GM21825 (cell line): ENCODE measurements around the gene HELQ.
"Not testable (repeated sequence)": the region's sequence is repeated elsewhere in the genome, so short reads cannot be mapped to it uniquely, and the experiment has no call there.

Source experiments
- ATAC-seq: cut with Tn5 transposase; IDR thresholded peaks from one replicate; pipeline ENCODE4 v1.9.1; 2021; ENCODE audit warnings: mild to moderate bottlenecking, moderate library complexity; ENCODE audit not compliant: unreplicated experiment

Gene HELQ

GRCh38 chr4:83455281-83456183, at the start of gene HELQ, which contains the start of gene MRPS18C:
HELQ (minus strand) TSS chr4:83455823; CDS start chr4:83455693, 130 bp downstream.
MRPS18C (plus strand) TSS chr4:83456058; CDS start chr4:83456078, 20 bp downstream.
- peak; percentile 91 for ATAC-seq

GRCh38 chr4:83504996-83505395, 49.4 kb upstream of the HELQ start:
- ATAC-seq = no peak

GRCh38 chr4:83504503-83504902, 48.9 kb upstream of the HELQ start:
- ATAC-seq = no peak

DNA sequence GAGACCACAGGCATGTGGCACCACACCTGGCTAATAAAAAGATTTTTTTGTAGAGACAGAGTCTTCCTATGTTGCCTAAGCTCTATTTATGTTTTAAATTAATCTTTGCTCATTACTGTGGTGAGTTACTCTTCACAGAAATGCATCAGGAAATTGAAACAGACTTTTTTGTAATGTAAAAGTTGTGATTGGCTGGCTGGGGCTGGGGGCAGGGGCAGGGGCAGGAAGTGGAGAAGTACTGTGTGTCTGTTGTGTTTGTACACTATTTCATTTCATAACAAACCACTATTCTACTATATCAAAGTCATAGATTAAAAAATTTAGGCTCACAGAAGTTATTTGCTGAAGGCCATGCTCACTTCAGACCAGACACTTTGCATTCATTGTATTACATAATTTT, 48.4 kb upstream of the HELQ start:
- no peak for ATAC-seq

- ATAC-seq = not testable (repeated sequence)
Measured at GRCh38 chr4:83501671-83502070, 46.0 kb upstream of the HELQ start.

DNA sequence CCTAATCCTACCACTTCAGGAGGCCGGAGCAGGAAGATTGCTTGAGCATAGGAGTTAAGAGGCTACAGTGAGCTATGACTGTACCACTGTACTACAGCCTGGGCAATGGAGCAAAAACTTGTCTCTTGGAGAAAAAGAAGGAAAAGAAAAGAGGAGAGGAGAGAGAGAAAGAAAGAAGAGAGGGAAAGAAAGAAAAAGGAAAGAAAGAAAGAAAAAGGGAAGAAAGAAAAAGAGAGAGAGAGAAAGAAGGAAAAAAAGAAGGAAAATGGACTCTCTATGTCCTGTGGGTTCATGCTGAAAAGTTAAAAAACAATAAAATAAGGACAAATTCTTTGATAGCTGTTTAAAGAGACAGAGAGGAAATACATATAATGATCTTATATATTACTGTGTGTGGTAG, 42.6 kb upstream of the HELQ start:
- no peak for ATAC-seq

GRCh38 chr4:83496085-83496917, 40.7 kb upstream of the HELQ start:
- not testable (repeated sequence) for ATAC-seq

GRCh38 chr4:83490876-83491450, 35.3 kb upstream of the HELQ start:
- ATAC-seq = peak; percentile 69

DNA sequence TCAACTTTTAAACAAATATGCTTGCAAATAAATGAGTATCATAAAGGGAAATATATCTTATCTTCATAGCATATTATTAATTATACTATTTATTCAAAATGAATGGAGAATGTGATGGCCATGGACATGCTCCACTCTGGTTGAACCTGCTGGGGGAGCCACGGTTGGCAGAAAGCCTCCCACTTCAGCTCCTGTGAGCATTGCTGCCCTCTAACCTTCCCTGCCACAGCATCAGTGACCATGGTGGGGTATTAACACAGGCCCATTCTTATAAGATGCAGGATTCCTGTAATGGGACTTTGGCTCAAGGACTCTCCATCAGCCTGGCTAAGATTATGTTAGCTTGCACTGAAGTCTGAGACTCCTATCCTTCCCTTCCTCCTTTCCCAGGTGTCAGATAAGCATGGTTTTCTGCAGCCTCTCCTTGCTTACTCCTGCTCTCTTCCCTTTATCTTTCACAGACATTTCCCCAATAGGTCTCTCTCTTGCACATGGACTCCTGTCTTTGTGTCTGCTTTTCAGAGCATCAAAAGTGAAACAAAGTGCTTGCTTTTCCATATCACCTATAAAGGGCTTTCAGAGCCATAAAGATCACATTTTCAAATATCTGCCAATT, 34.2 kb upstream of the HELQ start:
- no peak for ATAC-seq

- ATAC-seq = no peak
Measured at GRCh38 chr4:83486457-83487129, 31.0 kb upstream of the HELQ start.

DNA sequence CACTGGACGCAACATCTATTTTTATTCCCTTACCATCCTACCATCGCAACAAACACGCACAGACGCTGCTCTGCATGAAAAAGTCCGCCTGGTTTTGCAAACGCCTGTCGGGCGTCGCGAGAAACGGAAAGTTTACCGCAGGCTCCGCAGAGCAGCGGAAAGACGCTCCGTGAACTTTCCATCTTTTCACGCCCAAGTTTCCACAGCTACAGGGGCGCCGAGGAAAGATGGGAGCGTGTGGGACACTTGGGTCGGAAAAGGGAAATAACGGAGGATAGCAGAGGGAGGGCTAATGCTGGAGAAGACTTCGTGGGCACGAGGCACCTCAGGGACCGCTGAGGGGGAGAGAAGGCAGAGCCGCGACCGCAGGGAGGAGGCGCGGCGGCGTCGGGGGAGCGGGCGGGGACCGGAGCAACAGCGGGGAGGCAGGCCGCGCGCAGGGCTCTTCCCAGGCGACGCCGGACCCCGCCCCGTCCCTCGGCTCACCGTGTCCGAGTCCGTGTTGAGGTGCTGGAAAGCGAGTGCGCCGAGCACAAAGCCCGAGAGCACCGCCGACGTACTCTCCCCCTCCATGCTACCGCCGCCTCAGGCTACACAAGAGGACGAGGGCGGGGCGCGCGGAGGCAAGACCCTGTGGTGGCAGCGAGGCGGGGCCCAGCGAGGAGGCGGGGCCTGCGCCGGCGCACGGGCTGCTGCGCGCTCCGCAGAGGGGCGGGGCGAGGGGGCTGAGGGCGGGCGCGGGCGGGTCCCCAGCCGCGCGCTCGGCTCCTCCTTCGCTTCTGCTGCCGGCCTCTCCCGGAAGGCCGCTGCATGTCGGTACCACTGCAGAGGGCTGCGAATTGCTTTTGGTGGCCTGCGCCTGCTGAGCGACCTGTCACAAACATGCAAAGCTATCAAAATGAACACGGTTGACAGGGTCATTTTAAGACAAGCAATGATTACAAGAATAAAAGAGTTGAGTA, 29.2 kb upstream of the HELQ start, which contains the start of gene ABRAXAS1:
ABRAXAS1 (minus strand) TSS at position 601 of the 962 bp plus-strand sequence; CDS start at position 573, 28 bp downstream.
- ATAC-seq = peak; percentile 99

DNA sequence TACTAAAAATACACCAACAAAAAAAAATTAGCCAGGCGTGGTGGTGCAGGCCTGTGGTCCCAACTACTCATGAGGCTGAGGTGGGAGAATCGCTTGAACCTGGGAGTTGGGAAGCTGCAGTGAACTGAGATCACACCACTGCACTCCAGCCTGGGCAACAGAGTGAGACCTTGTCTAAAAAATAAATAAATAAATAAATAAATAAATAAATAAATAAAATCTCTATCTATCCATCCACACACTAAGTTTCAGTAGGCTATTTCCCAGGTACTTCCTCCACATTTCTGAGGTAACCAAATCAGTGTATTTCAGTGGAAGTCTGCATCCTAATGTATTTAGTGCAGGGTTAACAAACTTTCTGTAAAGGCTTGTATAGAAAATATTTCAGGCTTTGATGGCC, 18.3 kb upstream of the HELQ start:
- ATAC-seq = no peak

DNA sequence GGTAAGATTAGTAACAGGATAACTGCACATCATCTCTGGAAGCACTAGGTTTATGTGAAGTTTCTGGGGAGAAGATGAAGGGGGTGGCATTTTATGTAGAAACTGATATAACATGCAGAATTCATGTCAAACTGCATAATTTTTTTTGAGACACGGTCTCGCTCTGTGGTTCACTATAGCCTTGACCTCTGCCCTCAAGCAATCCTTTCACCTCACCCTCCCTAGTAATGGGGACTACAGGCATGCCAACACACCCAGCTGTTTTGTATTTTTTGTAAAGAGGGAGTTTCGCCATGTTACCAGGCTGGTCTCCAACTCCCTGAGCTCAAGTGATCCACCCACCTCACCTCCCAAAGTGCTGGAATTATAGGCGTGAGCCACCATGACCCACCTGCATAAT, 17.8 kb upstream of the HELQ start:
- no peak for ATAC-seq

DNA sequence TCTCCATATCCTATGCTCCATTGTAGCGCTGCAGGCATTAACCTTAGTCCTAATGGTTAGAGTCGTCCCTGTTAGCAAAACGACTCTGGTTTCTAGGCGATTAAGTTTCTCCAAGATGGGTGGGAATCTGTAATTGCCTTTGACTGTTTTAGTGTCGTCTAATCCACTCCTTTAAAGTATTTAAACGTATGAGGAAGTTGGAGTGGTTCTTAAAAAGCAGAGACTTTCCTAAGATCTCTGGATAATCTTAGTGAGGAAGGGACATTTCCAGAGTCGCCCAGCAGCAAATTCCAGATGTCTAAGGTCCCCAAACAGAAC, 520 bp upstream of the HELQ start:
- no peak for ATAC-seq

GRCh38 chr4:83454686-83455085, 937 bp downstream of the HELQ start:
- no peak for ATAC-seq

GRCh38 chr4:83449009-83449408, 6.6 kb downstream of the HELQ start:
- no peak for ATAC-seq

- ATAC-seq = no peak
Measured at GRCh38 chr4:83440899-83441298, 14.7 kb downstream of the HELQ start.

DNA sequence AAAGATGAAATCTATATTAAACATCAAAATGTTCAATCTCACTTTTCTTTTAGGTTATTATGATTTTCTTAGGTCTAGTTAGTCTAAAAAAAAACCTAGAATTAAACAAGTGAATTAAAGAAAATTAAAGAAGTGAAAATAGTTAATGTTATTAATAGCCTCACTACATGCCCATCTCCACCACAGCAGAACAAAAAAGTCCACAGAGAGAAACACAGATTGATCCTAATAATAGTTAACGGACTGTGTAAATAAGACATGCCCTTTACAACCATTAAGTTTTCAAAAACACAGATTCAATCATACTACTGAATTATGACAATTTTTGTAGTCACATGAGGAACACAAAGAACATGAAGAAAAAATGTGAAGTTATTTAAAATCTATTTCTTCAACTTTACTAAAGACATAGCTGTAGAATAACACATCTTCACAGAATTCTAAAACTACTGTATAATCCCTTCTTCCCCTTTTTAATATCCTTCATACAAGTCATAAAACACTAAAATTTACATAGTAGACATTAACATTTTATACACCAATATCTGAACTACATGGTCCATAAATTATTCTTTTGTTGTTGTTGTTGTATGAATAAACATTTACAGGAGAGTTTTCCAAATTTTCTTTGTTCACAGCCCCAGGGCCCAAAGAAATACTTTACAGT, 15.3 kb downstream of the HELQ start:
- no peak for ATAC-seq

DNA sequence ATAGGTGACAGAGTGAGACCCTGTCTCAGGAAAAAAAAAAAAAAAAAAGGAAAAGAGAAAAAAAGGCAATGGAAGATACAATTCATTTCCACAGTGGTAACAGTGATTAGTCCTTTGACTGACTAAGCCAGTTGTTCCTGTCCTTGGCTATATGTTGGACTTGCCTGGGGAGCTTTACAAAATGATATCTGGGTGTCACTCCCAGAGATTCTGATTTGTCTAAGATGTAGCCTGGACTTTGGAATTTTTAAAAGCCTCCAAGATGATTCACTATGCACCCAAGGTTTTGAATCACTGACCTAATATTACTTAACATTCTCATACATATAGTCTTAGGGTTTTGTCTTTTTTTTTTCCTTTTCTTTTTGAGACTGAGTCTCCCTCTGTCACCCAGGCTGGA, 16.9 kb downstream of the HELQ start:
- no peak for ATAC-seq
